Activated CD8-positive, alpha-beta memory T cell treated with anti-CD3 and anti-CD28 coated beads for 24 hours (primary cell): ENCODE measurements around the gene PBX3.
A peak's percentile ranks its signal among the peaks of the same experiment; 100 is the strongest.

Source experiments
- DNase-seq: peaks from one replicate; pipeline ENCODE4 v3.0.0-alpha.2; 2020

The PBX3 gene

GRCh38 chr9:125883565-125884217 is 136.5 kb downstream of the PBX3 start:
- DNase-seq, result no peak

DNA sequence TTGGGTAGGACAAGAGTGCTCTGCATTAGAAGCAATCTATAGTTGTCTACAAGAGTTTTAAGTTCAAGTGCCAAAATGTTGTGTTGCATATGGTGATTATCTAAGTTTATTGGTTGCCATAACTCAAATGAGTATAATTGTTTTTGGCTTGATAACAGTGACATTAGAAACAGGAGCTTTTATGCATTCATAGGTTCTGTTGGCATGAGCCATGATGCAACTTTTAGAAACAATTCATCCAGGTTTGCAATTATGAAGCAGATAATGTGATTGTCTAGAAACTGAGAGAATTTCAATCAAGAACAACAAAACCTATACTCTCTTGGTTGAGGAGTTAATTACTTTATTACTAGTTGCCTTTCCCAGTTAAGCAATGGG is 137.0 kb downstream of the PBX3 start:
- DNase-seq, result no peak

GRCh38 chr9:125885405-125886034 is 138.3 kb downstream of the PBX3 start:
- no peak for DNase-seq

- no peak for DNase-seq
These were observed 139.2 kb downstream of the PBX3 start for GRCh38 chr9:125886365-125886764.

DNA sequence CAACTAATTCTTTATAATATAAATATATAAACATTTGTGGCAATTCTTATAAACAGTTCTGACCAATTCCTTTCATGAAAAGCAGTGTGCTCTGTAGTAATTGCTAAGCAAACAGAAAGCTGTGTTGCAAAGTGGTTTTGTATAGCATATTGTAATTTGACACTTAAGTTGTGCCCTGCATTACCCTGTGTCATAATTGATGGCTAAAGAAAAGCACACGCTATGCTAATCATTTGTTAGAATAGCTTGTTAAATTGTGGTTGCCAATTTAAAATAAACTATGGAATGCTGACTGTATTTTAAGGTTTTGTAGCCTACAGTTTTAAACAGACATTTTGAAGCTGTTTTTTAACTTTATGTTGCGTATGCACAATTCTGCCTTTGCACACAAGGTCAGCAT is 140.0 kb downstream of the PBX3 start:
- DNase-seq, result no peak

DNA sequence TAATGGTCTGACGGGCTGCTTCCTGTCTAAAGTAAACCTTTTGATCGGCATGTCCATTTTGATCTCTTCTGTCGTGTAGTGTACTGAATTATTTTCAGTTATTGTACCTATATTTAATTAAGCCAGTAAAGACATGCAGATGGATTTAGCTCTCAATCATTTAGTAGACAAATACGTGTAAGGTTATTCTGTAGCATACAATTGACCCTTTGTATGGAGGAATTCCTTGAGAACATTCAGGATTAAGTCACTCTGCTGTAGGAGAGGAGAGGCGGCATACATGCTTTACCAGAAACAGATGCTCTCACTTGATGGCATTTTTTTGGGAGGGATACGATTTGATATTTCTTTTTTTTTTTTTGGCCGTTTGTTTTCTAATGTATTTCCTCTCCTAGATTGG is 141.0 kb downstream of the PBX3 start:
- no peak for DNase-seq

DNA sequence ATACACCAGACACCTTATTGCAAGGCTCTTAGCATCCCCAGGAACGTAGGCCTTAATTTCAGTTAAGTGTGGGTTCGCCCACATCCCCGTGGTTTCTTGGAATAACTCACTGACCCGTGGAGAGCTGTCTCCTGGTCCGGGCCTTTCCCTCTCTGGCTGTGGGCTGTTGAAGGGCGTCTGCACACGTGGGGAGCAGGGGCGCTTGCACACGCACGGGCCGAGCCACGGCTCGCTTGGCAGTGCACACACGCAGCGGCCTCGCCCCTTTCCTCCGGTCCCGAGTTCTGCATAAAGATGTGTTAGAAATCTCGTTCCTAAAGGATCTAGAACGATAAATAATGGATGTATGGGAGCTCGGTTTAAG is 141.9 kb downstream of the PBX3 start:
- DNase-seq, result peak; percentile 56

DNA sequence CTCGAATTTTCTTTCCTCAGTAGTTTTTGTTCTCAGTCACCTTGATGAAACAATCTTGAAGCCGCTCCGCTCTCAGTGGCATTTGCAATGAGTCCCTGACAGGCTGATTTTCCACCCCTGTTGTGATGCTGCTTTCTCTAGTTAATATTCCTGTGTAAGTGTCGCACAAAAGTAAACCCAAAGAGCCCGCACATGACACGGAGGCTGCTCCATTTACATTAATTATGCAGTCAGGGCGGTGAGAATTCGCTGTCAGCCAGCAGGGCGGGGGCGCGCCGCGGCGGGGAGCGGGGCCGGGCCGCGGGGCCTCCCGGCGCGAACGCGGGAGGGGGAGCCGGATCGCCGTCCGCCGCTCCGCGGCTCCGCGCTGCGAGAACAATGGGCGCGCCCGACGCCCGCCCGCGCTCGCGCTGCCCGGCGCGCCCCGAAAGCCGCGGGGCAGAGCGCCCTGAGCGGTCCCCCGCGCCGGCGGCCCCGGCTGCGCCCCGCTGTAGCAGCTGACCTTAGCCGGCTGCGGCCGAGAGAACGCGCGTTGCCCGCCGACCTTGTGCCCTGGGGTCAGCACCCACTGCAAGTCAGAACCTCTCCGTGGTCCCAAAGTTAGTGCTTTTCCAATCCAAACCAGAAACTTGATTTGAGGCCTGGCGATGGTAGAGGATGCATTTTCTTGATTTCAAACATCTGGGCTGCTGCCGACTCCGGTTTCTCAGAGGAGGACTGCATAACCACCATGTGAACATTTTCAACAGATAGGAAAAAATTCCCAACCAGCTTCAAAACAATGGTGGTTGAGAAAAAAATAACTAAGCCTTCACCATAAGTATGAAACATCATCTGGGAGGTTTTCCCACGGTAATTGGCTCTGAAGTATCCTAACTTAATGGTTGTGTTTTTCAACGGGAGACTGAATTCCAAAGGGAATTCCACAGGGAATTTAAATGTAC is 142.6 kb downstream of the PBX3 start:
- DNase-seq, result peak; percentile 69

- DNase-seq, result no peak
These were observed 143.7 kb downstream of the PBX3 start for GRCh38 chr9:125890826-125891225.

- no peak for DNase-seq
These were observed 146.1 kb downstream of the PBX3 start for GRCh38 chr9:125893277-125893676.

- DNase-seq, result no peak
These were observed 147.4 kb downstream of the PBX3 start for GRCh38 chr9:125894566-125894965.

DNA sequence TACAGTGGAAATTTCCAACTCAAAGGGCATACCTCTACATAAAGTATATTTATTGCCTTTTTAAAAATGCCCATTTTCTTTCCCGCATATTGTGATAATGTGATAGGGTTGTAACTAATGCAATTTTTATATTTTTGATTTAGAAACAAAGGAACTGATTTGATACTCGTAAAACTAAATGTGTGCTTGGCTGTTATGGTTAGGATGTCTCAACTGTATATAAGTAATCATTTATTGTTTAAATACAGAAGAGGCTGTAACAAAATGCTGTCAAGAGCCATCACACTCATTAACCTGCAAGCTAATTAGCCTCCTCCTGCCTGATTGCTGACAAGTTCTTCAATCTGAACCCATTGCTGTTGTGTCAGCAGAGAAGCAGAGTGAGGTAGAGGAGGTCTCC is 149.2 kb downstream of the PBX3 start:
- DNase-seq, result no peak

DNA sequence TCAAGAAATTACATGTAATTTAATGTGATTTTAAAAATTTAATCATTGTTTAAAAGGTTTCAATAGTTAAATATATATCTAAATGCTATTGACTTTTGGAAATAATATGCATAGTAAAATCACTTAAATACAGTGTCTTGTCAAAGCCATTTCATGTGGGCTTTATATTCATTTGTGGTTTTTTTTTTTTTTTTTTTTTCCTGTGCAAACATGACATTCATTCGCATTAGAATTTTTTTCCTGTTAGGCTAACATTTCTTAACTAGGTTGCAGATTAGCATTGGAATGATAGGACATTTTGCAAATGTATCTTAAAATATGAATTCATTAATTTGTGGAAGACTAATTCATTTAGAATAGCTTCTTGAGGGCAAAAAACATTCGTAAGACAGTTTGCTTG is 149.8 kb downstream of the PBX3 start:
- no peak for DNase-seq

- no peak for DNase-seq
These were observed 150.3 kb downstream of the PBX3 start for GRCh38 chr9:125897481-125897880.

- DNase-seq, result no peak
These were observed 155.0 kb downstream of the PBX3 start for GRCh38 chr9:125902214-125902613.

GRCh38 chr9:125902831-125903512 is 155.8 kb downstream of the PBX3 start:
- no peak for DNase-seq

- DNase-seq, result no peak
These were observed 157.1 kb downstream of the PBX3 start for GRCh38 chr9:125904155-125904851.

GRCh38 chr9:125906144-125906543 is 159.0 kb downstream of the PBX3 start:
- no peak for DNase-seq

DNA sequence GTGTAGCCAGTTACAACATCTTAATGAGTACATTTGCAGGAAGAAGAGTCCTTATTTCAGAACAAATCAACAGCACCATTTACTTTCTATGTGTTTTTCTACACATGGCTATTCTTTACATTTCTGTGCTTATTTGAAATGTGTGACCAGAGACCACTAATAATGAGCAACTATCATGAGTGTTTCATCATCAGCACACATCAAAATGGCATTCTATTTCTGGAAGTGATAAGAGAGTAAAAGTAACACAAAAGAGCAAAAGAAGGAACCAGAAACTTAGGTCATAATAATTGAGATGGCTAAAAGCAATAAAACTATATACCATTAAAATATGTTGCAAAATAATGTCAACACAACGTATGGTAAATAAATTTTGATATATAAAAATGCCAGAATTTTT is 159.7 kb downstream of the PBX3 start:
- DNase-seq, result no peak

GRCh38 chr9:125908136-125908535 is 161.0 kb downstream of the PBX3 start:
- DNase-seq, result no peak

DNA sequence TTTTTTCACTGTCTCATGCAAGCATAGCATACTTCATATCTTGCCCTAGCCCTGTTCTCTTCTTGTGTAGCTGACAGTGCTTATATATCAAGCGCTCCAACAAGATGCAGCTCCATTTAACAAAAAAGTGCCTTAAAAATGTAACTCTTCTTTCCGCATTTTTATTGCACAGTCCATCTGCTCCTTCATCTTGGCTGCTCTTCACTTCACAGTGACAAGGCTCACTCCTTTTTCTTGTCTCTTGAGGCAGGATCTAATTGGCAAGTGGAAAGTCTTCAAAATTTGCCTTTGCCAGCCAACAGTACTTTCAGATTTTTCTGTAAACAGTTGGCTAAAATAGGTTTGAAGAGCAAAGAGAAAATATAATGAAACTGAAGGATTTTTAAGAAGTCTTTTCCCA is 161.8 kb downstream of the PBX3 start:
- no peak for DNase-seq

GRCh38 chr9:125909459-125909858 is 162.3 kb downstream of the PBX3 start:
- DNase-seq, result no peak

- no peak for DNase-seq
These were observed 163.1 kb downstream of the PBX3 start for GRCh38 chr9:125910286-125910685.
